Urothelium cell line (cell line): Measurements from ENCODE around the gene ORC1.
A peak's percentile ranks its signal among the peaks of the same experiment; 100 is the strongest.

Experiments used
- DNase-seq: peaks from one replicate; pipeline ENCODE4 v3.0.0; 2011; ENCODE audit warnings: low spot score, mixed read lengths
- FAIRE-seq: peaks from 2 replicates; lab custom pipeline; 2011; peaks lifted over from hg19 to GRCh38; lab: Jason Lieb, UNC

Gene ORC1

DNA sequence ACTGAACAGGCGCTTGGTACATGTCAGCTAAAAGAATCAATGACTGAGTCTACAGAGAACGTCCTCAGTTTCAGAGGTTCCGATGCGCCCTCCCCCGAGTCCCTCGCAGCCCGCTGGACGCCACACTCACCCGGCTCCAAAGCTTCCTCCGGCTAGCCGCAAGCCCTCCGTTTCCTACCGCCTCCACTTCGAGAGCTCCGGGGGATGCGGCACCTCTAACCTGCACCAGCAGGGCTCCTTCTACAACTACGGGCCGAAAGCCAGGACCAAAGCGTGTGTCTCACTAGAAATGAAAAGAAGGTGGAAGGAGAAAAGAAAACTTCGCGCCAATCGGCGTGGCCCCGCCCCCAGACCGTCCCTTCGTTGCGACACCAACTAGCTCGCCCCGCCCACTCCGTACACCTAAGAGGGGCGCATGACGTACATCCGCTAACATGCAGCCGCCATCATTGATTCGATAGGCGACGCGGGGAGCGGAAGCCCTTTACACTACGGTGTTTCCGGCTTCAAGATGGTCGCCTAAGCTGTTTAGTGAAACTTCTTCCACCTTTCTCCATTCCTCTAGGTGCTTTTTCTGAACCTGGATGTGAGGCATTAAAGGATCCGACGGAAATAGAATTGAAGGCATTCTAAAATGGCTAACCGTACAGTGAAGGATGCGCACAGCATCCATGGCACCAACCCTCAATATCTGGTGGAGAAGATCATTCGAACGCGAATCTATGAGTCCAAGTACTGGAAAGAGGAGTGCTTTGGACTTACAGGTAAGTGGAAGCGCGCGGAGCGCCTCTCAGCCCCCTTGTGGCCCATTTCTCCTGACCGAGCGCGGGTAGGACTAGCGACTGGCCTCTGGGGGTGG lies at the start of gene ORC1, which contains the start of gene PRPF38A:
ORC1 (minus strand) TSS at position 308 of the 859 bp plus-strand sequence. CDS start 2,200 bp downstream, outside the sequence.
PRPF38A (plus strand) TSS at position 487 of the 859 bp plus-strand sequence; CDS start at position 635, 148 bp downstream.
- no peak for FAIRE-seq
- DNase-seq: peak; percentile 97

DNA sequence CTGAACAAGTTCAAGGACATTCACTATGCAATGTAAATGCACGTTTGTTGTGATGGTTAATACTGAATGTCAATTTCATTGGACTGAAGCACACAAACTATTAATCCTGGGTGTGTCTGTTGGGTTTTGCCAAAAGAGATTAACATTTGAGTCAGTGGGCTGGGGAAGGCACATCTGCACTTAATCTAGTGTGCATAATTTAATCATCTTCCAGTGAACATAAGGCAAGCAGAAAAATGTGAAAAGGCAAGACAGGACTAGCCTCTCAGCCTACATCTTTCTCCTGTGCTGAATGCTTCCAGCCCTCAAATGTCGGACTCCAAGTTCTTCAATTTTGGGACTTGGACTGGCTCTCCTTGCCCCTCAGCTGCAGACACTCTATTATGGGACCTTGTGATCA lies 40.2 kb upstream of the ORC1 start:
- DNase-seq: no peak

DNA sequence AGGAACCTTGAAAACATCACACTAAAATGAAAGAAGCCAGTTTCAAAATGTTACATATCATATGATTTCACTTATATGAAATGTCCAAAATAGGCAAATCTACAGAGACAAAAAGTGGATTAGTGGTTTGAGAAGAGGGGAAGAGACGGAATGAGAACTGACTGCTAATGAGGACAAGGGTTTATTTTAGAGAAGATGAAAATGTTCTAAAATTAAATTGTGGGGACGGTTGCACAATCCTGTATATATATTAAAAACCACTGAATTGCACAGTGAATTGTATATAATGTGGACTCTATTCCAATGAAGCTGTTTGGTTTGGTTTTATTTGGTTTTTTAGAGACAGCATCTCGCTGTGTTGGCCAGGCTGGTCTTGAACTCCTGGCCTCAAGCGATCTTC lies 35.8 kb upstream of the ORC1 start:
- FAIRE-seq: no peak

More for the DNA sequence above, 40.2 kb upstream of the ORC1 start:
- no peak for FAIRE-seq

GRCh38 chr1:52436817-52437216 lies 32.6 kb upstream of the ORC1 start:
- DNase-seq: no peak
- no peak for FAIRE-seq

More for the DNA sequence above, 35.8 kb upstream of the ORC1 start:
- DNase-seq: no peak

DNA sequence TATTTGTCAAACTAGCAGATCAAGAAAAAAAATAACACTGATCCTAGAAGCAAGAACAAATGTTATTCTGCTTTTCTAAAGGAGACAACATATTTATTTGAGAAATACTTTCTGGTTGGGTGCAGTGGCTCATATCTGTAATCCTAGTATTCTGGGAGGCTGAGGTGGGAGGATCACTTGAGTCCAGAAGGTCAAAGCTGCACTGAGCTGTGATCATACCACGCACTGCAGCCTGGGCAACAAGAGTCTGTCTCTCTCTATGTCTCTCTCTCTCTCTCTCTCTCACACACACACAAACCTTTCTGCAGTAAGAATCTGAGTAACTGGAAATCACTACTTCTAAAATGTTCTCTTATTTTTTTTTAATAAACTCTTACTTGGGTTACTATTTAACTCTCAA lies 31.4 kb upstream of the ORC1 start:
- no peak for FAIRE-seq
- no peak for DNase-seq

DNA sequence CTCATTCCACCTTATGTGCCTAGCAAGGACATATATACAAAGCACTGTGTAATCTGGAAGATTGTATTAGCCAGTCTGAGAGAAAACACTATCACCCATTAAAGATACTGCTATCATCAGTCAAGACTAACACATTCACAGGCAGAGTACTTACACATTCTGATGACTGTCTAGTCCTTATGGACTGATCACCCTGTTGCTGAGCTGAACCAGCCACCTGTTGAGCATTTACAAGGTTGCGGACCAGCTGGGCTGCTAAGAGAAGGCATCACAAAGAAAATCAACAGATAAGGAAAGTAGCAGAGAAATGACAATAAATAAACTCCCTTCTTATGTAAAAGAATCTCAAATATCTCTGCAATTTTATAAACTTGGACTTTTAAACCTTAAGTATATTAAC lies 31.0 kb upstream of the ORC1 start:
- DNase-seq (no peak), FAIRE-seq (no peak)

- FAIRE-seq (no peak), DNase-seq (no peak)
These were observed 28.6 kb upstream of the ORC1 start for GRCh38 chr1:52432807-52433206.

- FAIRE-seq: no peak
These were observed 22.9 kb upstream of the ORC1 start for GRCh38 chr1:52427152-52427551.

DNA sequence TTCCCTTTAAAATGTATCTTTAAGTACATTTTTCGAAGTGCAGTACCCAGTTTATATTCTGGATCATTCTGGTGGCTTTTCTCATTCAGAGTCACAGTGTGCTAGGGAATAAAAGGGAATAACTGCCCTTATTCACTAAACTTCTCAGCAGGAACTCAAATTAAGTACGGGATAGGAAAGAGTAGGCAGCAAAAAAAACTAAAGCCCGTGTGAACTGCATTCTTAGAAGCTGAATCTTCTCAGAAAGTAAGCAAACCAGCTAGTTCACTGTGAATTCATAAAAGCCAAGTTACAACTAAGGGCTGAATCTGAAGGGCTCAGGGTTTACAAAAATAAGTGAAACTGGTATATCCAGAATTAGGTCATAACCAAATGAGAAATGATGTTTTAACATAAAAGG lies 22.1 kb upstream of the ORC1 start:
- no peak for FAIRE-seq
- DNase-seq: no peak

More at GRCh38 chr1:52427152-52427551, 22.9 kb upstream of the ORC1 start:
- DNase-seq: no peak

DNA sequence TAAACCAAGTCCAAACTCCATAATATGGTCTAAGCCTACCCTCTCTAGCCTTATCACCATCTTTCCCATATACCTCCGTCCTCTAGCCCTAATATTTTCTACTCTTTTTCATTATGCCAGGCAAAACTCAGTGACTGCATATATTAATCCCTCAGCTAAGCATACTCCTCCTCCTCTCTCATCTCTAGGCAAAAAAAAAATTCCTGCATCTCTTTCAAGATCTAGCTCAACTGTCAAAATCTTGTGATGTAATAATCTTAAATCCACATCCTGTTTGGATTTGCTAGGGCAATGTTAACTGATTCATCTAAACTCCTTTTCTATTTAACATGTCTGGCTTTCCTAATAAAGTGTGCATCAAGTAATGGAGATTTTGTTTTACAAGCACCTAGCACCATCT lies 20.6 kb upstream of the ORC1 start:
- DNase-seq (no peak), FAIRE-seq (no peak)

DNA sequence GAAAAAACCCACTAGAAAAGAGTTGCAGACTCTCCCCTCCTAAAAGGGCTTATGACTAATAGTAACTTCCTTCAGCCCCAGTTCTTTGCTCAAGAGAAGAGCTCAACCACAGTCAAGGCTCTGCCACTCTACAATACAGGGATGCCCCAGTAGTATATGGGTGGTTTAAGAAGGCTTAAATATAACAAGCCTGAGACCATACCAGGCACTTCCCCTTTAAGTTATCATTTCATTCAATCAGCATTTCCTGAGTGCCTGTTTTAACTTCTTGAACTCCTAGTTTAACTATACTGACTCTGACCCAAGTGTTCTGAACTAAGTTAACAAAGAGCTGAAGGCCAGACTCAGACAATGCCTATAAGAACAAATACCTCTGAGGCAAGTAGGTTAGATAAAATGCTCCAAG lies 20.0 kb upstream of the ORC1 start:
- no peak for DNase-seq
- FAIRE-seq: no peak

- no peak for DNase-seq
- no peak for FAIRE-seq
These were observed 19.5 kb upstream of the ORC1 start for GRCh38 chr1:52423771-52424170.

GRCh38 chr1:52423055-52423454 lies 18.8 kb upstream of the ORC1 start:
- FAIRE-seq (no peak), DNase-seq (no peak)

- DNase-seq (no peak), FAIRE-seq (no peak)
These were observed 16.5 kb upstream of the ORC1 start for GRCh38 chr1:52420713-52421112.

GRCh38 chr1:52416811-52417210 lies 12.6 kb upstream of the ORC1 start:
- FAIRE-seq (no peak), DNase-seq (no peak)

DNA sequence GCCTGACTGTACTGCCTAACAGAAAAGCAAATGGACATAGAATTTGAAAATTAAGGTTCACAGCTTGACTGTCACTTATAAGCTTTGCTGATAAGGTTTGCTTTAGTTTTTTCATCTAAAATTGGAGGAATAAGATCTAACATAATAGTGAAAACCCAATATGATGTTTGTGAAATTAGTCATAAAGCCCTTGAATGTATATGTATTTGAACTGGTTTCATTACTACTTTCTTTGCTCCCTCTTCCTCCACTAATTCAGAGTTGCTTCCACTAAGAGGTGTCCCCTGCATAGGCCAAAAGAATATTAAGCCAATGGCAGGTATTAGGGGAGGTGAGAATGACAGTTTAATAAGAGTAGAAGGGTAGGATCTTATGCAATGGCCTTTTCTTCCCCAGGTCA lies 10.7 kb upstream of the ORC1 start:
- no peak for FAIRE-seq
- no peak for DNase-seq

GRCh38 chr1:52413410-52413989 lies 9.3 kb upstream of the ORC1 start:
- DNase-seq (no peak), FAIRE-seq (no peak)

- DNase-seq (no peak), FAIRE-seq (no peak)
These were observed 734 bp upstream of the ORC1 start for GRCh38 chr1:52404975-52405338.

- FAIRE-seq (no peak), DNase-seq (peak; percentile 66)
These were observed 582 bp downstream of the ORC1 start for GRCh38 chr1:52403566-52404115.

DNA sequence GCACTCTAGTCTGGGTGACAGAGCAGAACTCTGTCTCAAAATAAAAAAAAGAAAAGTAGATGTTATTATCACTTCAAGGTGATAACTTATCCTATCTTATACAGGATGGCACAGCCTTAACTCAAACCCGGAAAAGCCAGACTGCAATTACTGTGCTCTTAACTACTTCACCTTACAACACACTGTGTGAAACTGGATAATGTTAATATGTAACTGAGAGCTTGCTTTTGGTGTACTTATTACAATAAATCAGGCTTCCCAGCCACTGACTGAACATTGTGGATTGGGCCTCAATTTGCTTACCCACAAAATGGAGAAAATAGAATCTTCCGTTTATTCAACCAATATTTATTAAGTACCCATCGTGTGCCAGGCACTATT lies 1.4 kb downstream of the ORC1 start:
- FAIRE-seq: no peak

DNA sequence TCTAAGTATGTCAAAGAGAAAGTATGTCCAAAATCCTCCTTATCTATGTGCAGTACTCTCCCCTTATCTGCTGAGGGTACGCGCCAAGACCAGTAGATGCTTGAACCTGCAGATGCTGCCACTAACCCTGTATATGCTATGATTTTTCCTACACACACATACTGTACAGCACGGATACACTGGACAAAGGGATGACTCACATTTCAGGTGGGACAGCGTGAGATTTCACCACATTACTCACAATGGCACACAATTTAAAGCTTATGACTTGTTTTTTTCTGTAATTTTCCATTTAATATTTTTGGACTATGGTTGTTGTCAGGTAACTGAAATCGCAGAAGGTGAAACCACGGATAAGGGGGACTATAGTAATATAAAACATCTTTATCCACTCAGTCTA lies 4.1 kb downstream of the ORC1 start:
- FAIRE-seq: no peak
- DNase-seq: no peak

More for the DNA sequence above, 1.4 kb downstream of the ORC1 start:
- no peak for DNase-seq

- no peak for FAIRE-seq
- DNase-seq: no peak
These were observed 4.6 kb downstream of the ORC1 start for GRCh38 chr1:52399629-52400028.
